Fibroblast of pulmonary artery (primary cell): ENCODE results near the gene ITPKC.

ENCODE experiments used
- DNase-seq: peaks from one replicate; pipeline ENCODE4 v3.0.0-alpha.2; 2010; ENCODE audit warnings: low read depth
- H3K4me3 ChIP-seq: replicated peaks from 2 replicates; pipeline ENCODE4 v1.5.1; 2011; ENCODE audit warnings: low read depth, mild to moderate bottlenecking, control low read depth, low read length, moderate library complexity
- CTCF ChIP-seq: IDR thresholded peaks from 2 replicates; pipeline ENCODE4 v1.5.1; 2011; ENCODE audit warnings: mild to moderate bottlenecking, control low read depth, low read length, inconsistent platforms; ENCODE audit errors: missing control alignments

ITPKC gene

GRCh38 chr19:40785526-40785925 lies 68.6 kb downstream of the ITPKC start:
- TF ChIP-seq CTCF, result no peak
- no peak overlapping the region for H3K4me3 ChIP-seq
- DNase-seq, result no peak

- no peak for DNase-seq
- no peak for TF ChIP-seq CTCF
- no peak overlapping the region for H3K4me3 ChIP-seq
These were observed 69.4 kb downstream of the ITPKC start for GRCh38 chr19:40786060-40787037.
